Activated CD8-positive, alpha-beta memory T cell treated with anti-CD3 and anti-CD28 coated beads for 48 hours (primary cell): ENCODE results near the gene CNPY1.

Experiments
- DNase-seq, 3 experiments: peaks; one replicate each; pipeline ENCODE4 v3.0.0-alpha.2; 2020; ENCODE audit warnings: low read depth in 2 of 3, low spot score in 2 of 3

Gene CNPY1

GRCh38 chr7:155457544-155458110 lies 88.7 kb downstream of the CNPY1 start:
- DNase-seq = no peak

- no peak for DNase-seq
Observed at GRCh38 chr7:155456738-155457543, 89.4 kb downstream of the CNPY1 start.

- no peak for DNase-seq
Observed at GRCh38 chr7:155455776-155456737, 90.3 kb downstream of the CNPY1 start.

- no peak for DNase-seq
Observed at GRCh38 chr7:155455132-155455693, 91.1 kb downstream of the CNPY1 start.

GRCh38 chr7:155454183-155455112 lies 91.9 kb downstream of the CNPY1 start:
- DNase-seq = no peak

- DNase-seq = no peak
Observed at GRCh38 chr7:155453296-155454182, 92.8 kb downstream of the CNPY1 start.

GRCh38 chr7:155452505-155453295 lies 93.7 kb downstream of the CNPY1 start:
- no peak for DNase-seq

GRCh38 chr7:155451840-155452239 lies 94.5 kb downstream of the CNPY1 start:
- DNase-seq = no peak
